ENCODE data around the gene TNFRSF4. TPM values are rescaled to one million over a fixed set of nuclear protein-coding genes. Genes with fewer than 3 reads are reported as not detected.
A peak's percentile ranks its signal among the peaks of the same experiment; 100 is the strongest.

The TNFRSF4 gene
- total and polyA plus RNA-seq, 2 of the 13 experiments (the other 11 are each of a cell fraction or from before 2014, with no cell fraction given), result not detected

GRCh38 chr1:1165900-1166421 lies 48.0 kb downstream of the TNFRSF4 start (continued):
- TF ChIP-seq SOX13 (IDR thresholded peaks at IDR 0.05), result no peak
- TF ChIP-seq SOX13 (CRISPR knock-in tag; conservative IDR thresholded peaks at IDR 0.05 in 1 of 2, IDR thresholded peaks at IDR 0.05 in 1 of 2), result peak in 1 of 2 experiments; percentile 39; a peak in 1 of 4 replicates
- no peak for TF ChIP-seq NR2F1 (CRISPR knock-in tag; IDR thresholded peaks at IDR 0.05)
- TF ChIP-seq CEBPZ (IDR thresholded peaks at IDR 0.05; ENCODE audit: low read length), result no peak
- TF ChIP-seq ZNF264 (CRISPR knock-in tag; IDR thresholded peaks at IDR 0.05), result no peak
- TF ChIP-seq PAXIP1 (CRISPR knock-in tag; conservative IDR thresholded peaks at IDR 0.05), result peak; percentile 63
- no peak for TF ChIP-seq MLXIP (CRISPR knock-in tag; IDR thresholded peaks at IDR 0.05; ENCODE audit: borderline replicate concordance)
- no peak for TF ChIP-seq ZNF335 (CRISPR knock-in tag; IDR thresholded peaks at IDR 0.05)
- TF ChIP-seq NFAT5 (CRISPR knock-in tag; IDR thresholded peaks at IDR 0.05), result no peak
- TF ChIP-seq IRF1 (CRISPR knock-in tag; IDR thresholded peaks at IDR 0.05; ENCODE audit: low read depth), result no peak
- TF ChIP-seq ZNF414 (CRISPR knock-in tag; IDR thresholded peaks at IDR 0.05), result no peak
